Colon (tissue), 2 donors: Measurements from ENCODE around the gene ITGB4.

Experiments
- FAIRE-seq: peaks from 2 replicates; lab custom pipeline; 2012; peaks lifted over from hg19 to GRCh38; lab: Jason Lieb, UNC
- donor health status: control.
- donor health status: control.

Gene ITGB4

GRCh38 chr17:75697651-75698291 is 23.5 kb upstream of the ITGB4 start:
- FAIRE-seq: no peak

GRCh38 chr17:75698659-75699058 is 22.6 kb upstream of the ITGB4 start:
- FAIRE-seq: no peak

GRCh38 chr17:75701288-75701687 is 20.0 kb upstream of the ITGB4 start:
- FAIRE-seq: no peak

- no peak for FAIRE-seq
Observed at GRCh38 chr17:75703191-75703590, 18.1 kb upstream of the ITGB4 start.

- no peak for FAIRE-seq
Observed at GRCh38 chr17:75703591-75703990, 17.7 kb upstream of the ITGB4 start.

GRCh38 chr17:75704963-75705875 is 16.0 kb upstream of the ITGB4 start:
- no peak for FAIRE-seq

DNA sequence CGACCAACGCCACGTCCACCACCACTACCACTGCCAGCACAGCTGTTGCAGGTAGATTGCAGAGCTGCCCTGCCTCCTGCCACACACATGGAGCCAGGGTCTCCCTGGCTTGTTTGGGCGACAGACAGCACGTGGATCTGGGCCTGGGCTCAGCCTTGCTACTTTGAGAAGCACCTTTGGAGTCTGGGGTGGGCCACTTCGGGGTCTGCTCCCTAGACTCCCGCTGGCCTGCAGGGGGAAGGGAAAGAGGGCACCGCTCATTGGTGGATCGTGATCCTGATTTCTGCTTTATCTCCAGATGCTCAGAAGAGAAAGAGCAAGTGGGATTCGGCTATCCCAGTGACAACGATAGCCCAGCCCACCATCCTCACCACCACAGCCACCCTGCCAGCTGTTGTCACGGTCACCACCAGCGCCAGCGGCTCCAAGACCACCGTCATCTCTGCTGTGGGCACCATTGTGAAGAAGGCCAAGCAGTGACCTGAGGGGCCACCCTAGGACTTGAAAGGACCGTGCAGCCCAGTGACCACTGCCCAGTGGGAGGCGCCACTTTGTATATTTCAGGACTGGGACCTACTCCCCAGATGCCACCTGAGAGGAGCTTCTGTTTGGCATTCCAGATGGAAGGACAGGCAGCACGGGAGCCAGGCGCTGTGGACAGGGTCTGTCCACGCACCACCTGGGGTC is 15.1 kb upstream of the ITGB4 start:
- FAIRE-seq: no peak

GRCh38 chr17:75707079-75707571 is 14.1 kb upstream of the ITGB4 start:
- no peak for FAIRE-seq

DNA sequence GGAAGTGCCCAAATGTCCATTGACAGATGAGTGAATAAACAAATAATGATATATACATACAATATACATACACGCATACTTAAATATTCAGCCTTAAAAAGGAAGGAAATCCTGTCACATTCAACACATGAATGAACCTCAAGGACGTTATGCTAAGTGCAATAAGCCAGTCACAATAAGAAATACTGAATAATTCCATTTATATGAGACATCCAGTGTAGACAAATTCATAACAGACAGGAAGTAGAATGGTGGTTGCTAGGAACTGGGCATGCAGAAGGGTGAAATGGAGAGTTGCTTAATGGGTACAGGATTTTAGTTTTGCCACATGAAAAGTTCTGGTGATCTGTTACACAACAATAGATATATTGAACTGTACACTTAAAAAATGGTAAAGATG is 8.8 kb upstream of the ITGB4 start:
- FAIRE-seq: no peak

GRCh38 chr17:75719732-75720131 is 1.5 kb upstream of the ITGB4 start:
- FAIRE-seq: no peak

DNA sequence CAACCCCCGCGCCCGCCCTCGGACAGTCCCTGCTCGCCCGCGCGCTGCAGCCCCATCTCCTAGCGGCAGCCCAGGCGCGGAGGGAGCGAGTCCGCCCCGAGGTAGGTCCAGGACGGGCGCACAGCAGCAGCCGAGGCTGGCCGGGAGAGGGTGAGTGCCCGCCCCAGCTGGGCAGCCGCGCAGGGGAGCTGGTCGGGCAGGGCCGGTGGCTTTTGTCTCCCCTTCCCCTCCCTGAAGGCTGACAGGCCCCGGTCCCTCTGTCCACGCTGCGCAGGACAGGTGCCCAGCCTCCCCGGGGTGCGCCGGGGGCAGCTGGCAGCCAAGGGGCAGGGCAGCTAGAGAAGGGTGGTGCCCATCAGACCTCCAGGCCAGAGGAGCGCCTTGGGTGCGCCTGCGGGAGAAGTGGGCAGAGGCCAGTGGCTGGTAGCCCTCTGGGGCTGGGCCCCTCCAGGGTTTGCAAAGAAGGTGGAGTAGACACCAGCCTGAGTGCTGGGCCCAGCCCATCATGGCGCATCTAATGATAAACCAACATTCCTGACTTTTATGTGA is 278 bp downstream of the ITGB4 start:
- FAIRE-seq: no peak

GRCh38 chr17:75722076-75722475 is 817 bp downstream of the ITGB4 start:
- FAIRE-seq: no peak

- FAIRE-seq: no peak
Observed at GRCh38 chr17:75722542-75723095, 1.4 kb downstream of the ITGB4 start.

GRCh38 chr17:75723171-75723930 is 2.1 kb downstream of the ITGB4 start:
- no peak for FAIRE-seq

GRCh38 chr17:75724016-75725003 is 3.1 kb downstream of the ITGB4 start:
- FAIRE-seq: no peak

- FAIRE-seq: no peak
Observed at GRCh38 chr17:75725504-75725903, 4.2 kb downstream of the ITGB4 start.

- no peak for FAIRE-seq
Observed at GRCh38 chr17:75727391-75727790, 6.1 kb downstream of the ITGB4 start.

DNA sequence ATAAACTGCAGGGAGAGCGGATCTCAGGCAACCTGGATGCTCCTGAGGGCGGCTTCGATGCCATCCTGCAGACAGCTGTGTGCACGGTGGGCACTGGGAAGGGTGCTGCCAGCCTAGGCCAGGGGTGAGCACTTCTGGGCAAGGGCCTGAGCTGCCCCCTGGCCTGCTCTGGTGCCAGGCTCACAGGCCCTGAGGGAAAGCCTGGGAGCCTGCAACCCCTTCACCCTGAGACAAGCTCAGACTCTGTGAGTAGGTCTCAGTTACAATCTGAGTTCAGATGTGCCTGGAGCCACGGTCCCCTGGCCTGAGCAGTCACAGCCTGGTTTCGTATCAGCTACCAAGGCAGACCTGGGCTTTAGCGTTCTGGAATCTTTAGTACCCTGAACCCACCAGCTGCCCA is 8.1 kb downstream of the ITGB4 start:
- no peak for FAIRE-seq

- FAIRE-seq: no peak
Observed at GRCh38 chr17:75730065-75730464, 8.8 kb downstream of the ITGB4 start.

GRCh38 chr17:75731086-75731715 is 9.9 kb downstream of the ITGB4 start:
- no peak for FAIRE-seq
